Measurements from ENCODE around the gene COG2.
"Not testable (repeated sequence)": the region's sequence is repeated elsewhere in the genome, so short reads cannot be mapped to it uniquely, and the experiment has no call there.

Gene COG2

GRCh38 chr1:230717251-230717650 is 75.0 kb downstream of the COG2 start:
- DNase-seq (ENCODE audit: low spot score in 2 of 2) (no peak), ATAC-seq (replicated peaks; ENCODE audit: extremely low read depth, poor library complexity, severe bottlenecking) (no peak)
- Mint-ChIP-seq H3K4me1 (no peaks in the 10 kb centered on the region), H3K27me3 (peaks cover 20% of the 10 kb centered on the region), H3K9me3 (no peaks in the 10 kb centered on the region), H3K4me3 (no peak overlapping the region), H3K36me3 (ENCODE audit: insufficient read depth) (peaks cover 2% of the 10 kb centered on the region), H3K27ac (ENCODE audit: low read depth) (no peak overlapping the region)

GRCh38 chr1:230721849-230722522 is 79.7 kb downstream of the COG2 start:
- peaks cover 17% of the 10 kb centered on the region for H3K27me3 Mint-ChIP-seq
- DNase-seq (ENCODE audit: low spot score in 2 of 2); ATAC-seq (replicated peaks; ENCODE audit: extremely low read depth, poor library complexity, severe bottlenecking); H3K4me1 Mint-ChIP-seq; H3K9me3 Mint-ChIP-seq; H3K36me3 Mint-ChIP-seq (ENCODE audit: insufficient read depth); H3K4me3 Mint-ChIP-seq; H3K27ac Mint-ChIP-seq (ENCODE audit: low read depth): not testable (repeated sequence)

- ATAC-seq (replicated peaks; ENCODE audit: extremely low read depth, poor library complexity, severe bottlenecking) (no peak), DNase-seq (ENCODE audit: low spot score in 2 of 2) (no peak)
- Mint-ChIP-seq H3K27me3 (peaks cover 24% of the 10 kb centered on the region), H3K4me1 (no peaks in the 10 kb centered on the region), H3K36me3 (ENCODE audit: insufficient read depth) (no peaks in the 10 kb centered on the region), H3K4me3 (no peak overlapping the region), H3K9me3 (no peaks in the 10 kb centered on the region), H3K27ac (ENCODE audit: low read depth) (no peak overlapping the region)
Measured at GRCh38 chr1:230725256-230726012, 83.2 kb downstream of the COG2 start.

GRCh38 chr1:230728710-230729392 is 86.6 kb downstream of the COG2 start:
- Mint-ChIP-seq H3K36me3 (ENCODE audit: insufficient read depth) (no peaks in the 10 kb centered on the region), H3K27me3 (peaks cover 45% of the 10 kb centered on the region), H3K4me3 (no peak overlapping the region), H3K9me3 (no peaks in the 10 kb centered on the region), H3K4me1 (no peaks in the 10 kb centered on the region), H3K27ac (ENCODE audit: low read depth) (no peak overlapping the region)
- ATAC-seq (replicated peaks; ENCODE audit: extremely low read depth, poor library complexity, severe bottlenecking) (no peak), DNase-seq (ENCODE audit: low spot score in 2 of 2) (no peak)

GRCh38 chr1:230730977-230731376 is 88.7 kb downstream of the COG2 start:
- Mint-ChIP-seq H3K27ac (ENCODE audit: low read depth) (no peak overlapping the region), H3K9me3 (no peaks in the 10 kb centered on the region), H3K36me3 (ENCODE audit: insufficient read depth) (no peaks in the 10 kb centered on the region), H3K4me1 (no peaks in the 10 kb centered on the region), H3K4me3 (no peak overlapping the region), H3K27me3 (peaks cover 60% of the 10 kb centered on the region)
- no peak for ATAC-seq (replicated peaks; ENCODE audit: extremely low read depth, poor library complexity, severe bottlenecking)
- DNase-seq (ENCODE audit: low spot score in 2 of 2): no peak

- H3K27ac Mint-ChIP-seq (ENCODE audit: low read depth): no peak overlapping the region
- DNase-seq (ENCODE audit: low spot score in 2 of 2) (no peak), ATAC-seq (replicated peaks; ENCODE audit: extremely low read depth, poor library complexity, severe bottlenecking) (no peak)
- H3K27me3 Mint-ChIP-seq: peaks cover 66% of the 10 kb centered on the region
- H3K9me3 Mint-ChIP-seq: no peaks in the 10 kb centered on the region
- no peaks in the 10 kb centered on the region for H3K4me1 Mint-ChIP-seq
- no peak overlapping the region for H3K4me3 Mint-ChIP-seq
- no peaks in the 10 kb centered on the region for H3K36me3 Mint-ChIP-seq (ENCODE audit: insufficient read depth)
Measured at GRCh38 chr1:230735447-230735846, 93.2 kb downstream of the COG2 start.

- no peaks in the 10 kb centered on the region for H3K9me3 Mint-ChIP-seq
- H3K27ac Mint-ChIP-seq (ENCODE audit: low read depth): no peak overlapping the region
- ATAC-seq (replicated peaks; ENCODE audit: extremely low read depth, poor library complexity, severe bottlenecking): no peak
- H3K36me3 Mint-ChIP-seq (ENCODE audit: insufficient read depth): no peaks in the 10 kb centered on the region
- H3K4me1 Mint-ChIP-seq: no peaks in the 10 kb centered on the region
- H3K27me3 Mint-ChIP-seq: peaks cover 46% of the 10 kb centered on the region
- DNase-seq (ENCODE audit: low spot score in 2 of 2): no peak
- no peak overlapping the region for H3K4me3 Mint-ChIP-seq
Measured at GRCh38 chr1:230737622-230738262, 95.5 kb downstream of the COG2 start.

GRCh38 chr1:230739564-230740290 is 97.4 kb downstream of the COG2 start:
- H3K36me3 Mint-ChIP-seq (ENCODE audit: insufficient read depth): no peaks in the 10 kb centered on the region
- no peaks in the 10 kb centered on the region for H3K4me1 Mint-ChIP-seq
- no peak for ATAC-seq (replicated peaks; ENCODE audit: extremely low read depth, poor library complexity, severe bottlenecking)
- H3K27ac Mint-ChIP-seq (ENCODE audit: low read depth): no peak overlapping the region
- no peak for DNase-seq (ENCODE audit: low spot score in 2 of 2)
- no peaks in the 10 kb centered on the region for H3K9me3 Mint-ChIP-seq
- no peak overlapping the region for H3K4me3 Mint-ChIP-seq
- H3K27me3 Mint-ChIP-seq: peaks cover 39% of the 10 kb centered on the region
